ENCODE measurements around the gene C1R. TPM values are rescaled to one million over a fixed set of nuclear protein-coding genes. Genes with fewer than 3 reads are reported as not detected.

C1R gene
- total RNA-seq, 1 experiment from 2014 or later, result 1.3 TPM

GRCh38 chr12:7073946-7074345 is 18.3 kb downstream of the C1R start:
- POLR2A ChIA-PET, result no interaction called here
- H3K4me1 ChIP-seq (ENCODE audit: control insufficient read depth, insufficient read depth, low read length), result no peaks in the 10 kb centered on the region
- no TSS peak for BruUV-seq (replicated peaks)
- CTCF ChIA-PET, result no interaction called here
- no peak for ATAC-seq
- intact Hi-C loops (cut with micrococcal nuclease; ENCODE audit: unreplicated experiment), result no loop called here
- H3K27ac ChIP-seq (ENCODE audit: low read length), result no peak overlapping the region
- H3K4me3 ChIP-seq (ENCODE audit: low read depth in 2 of 2, low read length in 2 of 2), result no peak overlapping the region
- no peak for DNase-seq (ENCODE audit: low read depth, low spot score)
- H3K36me3 ChIP-seq (ENCODE audit: control insufficient read depth, insufficient read depth, low read length), result no peaks in the 10 kb centered on the region
- H3K9me3 ChIP-seq (ENCODE audit: control insufficient read depth, insufficient read depth, low read depth, low read length), result no peaks in the 10 kb centered on the region
- TF ChIP-seq POLR2AphosphoS5 (IDR thresholded peaks at IDR 0.05; ENCODE audit: low read depth, low read length) (no peak), TCF7L2 (IDR thresholded peaks at IDR 0.05; ENCODE audit: low read depth, low read length) (no peak), REST (IDR thresholded peaks at IDR 0.05; ENCODE audit: insufficient read depth in 1 of 2, low read depth in 2 of 2, low read length in 1 of 2) (no peak), CTCF (IDR thresholded peaks at IDR 0.05) (no peak), SIN3A (IDR thresholded peaks at IDR 0.05; ENCODE audit: borderline replicate concordance, insufficient read depth, low read depth, low read length) (no peak)
- in situ Hi-C loops (cut with HindIII; ENCODE audit: low pct_unique_long_range_greater_than_20kb, low sequenced_read_pairs), result no loop called here
- H3K27me3 ChIP-seq (ENCODE audit: control insufficient read depth, insufficient read depth, low read length), result no peaks in the 10 kb centered on the region

GRCh38 chr12:7072554-7072953 is 19.7 kb downstream of the C1R start:
- ATAC-seq, result no peak
- BruUV-seq (replicated peaks), result no TSS peak
- no peak overlapping the region for H3K27ac ChIP-seq (ENCODE audit: low read length)
- ChIA-PET CTCF (no interaction called here), POLR2A (no interaction called here)
- H3K4me1 ChIP-seq (ENCODE audit: control insufficient read depth, insufficient read depth, low read length), result no peaks in the 10 kb centered on the region
- DNase-seq (ENCODE audit: low read depth, low spot score), result no peak
- no peak overlapping the region for H3K4me3 ChIP-seq (ENCODE audit: low read depth in 2 of 2, low read length in 2 of 2)
- intact Hi-C loops (cut with micrococcal nuclease; ENCODE audit: unreplicated experiment) (no loop called here), in situ Hi-C loops (cut with HindIII; ENCODE audit: low pct_unique_long_range_greater_than_20kb, low sequenced_read_pairs) (no loop called here)
- H3K36me3 ChIP-seq (ENCODE audit: control insufficient read depth, insufficient read depth, low read length), result no peaks in the 10 kb centered on the region
- TF ChIP-seq TCF7L2 (IDR thresholded peaks at IDR 0.05; ENCODE audit: low read depth, low read length) (no peak), POLR2AphosphoS5 (IDR thresholded peaks at IDR 0.05; ENCODE audit: low read depth, low read length) (no peak), REST (IDR thresholded peaks at IDR 0.05; ENCODE audit: insufficient read depth in 1 of 2, low read depth in 2 of 2, low read length in 1 of 2) (no peak)
- no peaks in the 10 kb centered on the region for H3K9me3 ChIP-seq (ENCODE audit: control insufficient read depth, insufficient read depth, low read depth, low read length)
- no peaks in the 10 kb centered on the region for H3K27me3 ChIP-seq (ENCODE audit: control insufficient read depth, insufficient read depth, low read length)

Measured in Panc1 (cell line).